ENCODE data around the gene CWC22.

CWC22 gene

GRCh38 chr2:180040146-180040925 is 33.2 kb upstream of the CWC22 start:
- DNase-seq (ENCODE audit: low read depth) = no peak
- H3K4me3 ChIP-seq (ENCODE audit: low read depth, low read length) = no peak overlapping the region
- no peak for TF ChIP-seq CTCF (IDR thresholded peaks at IDR 0.05; ENCODE audit: control insufficient read depth, extremely low read depth, insufficient read depth)

- TF ChIP-seq CTCF (IDR thresholded peaks at IDR 0.05; ENCODE audit: control insufficient read depth, extremely low read depth, insufficient read depth) = no peak
- no peak overlapping the region for H3K4me3 ChIP-seq (ENCODE audit: low read depth, low read length)
- no peak for DNase-seq (ENCODE audit: low read depth)
Observed at GRCh38 chr2:180038997-180039396, 31.9 kb upstream of the CWC22 start.

GRCh38 chr2:180033993-180034894 is 27.1 kb upstream of the CWC22 start:
- no peak for TF ChIP-seq CTCF (IDR thresholded peaks at IDR 0.05; ENCODE audit: control insufficient read depth, extremely low read depth, insufficient read depth)
- H3K4me3 ChIP-seq (ENCODE audit: low read depth, low read length) = no peak overlapping the region
- DNase-seq (ENCODE audit: low read depth) = peak; percentile 32

GRCh38 chr2:180029575-180029974 is 22.5 kb upstream of the CWC22 start:
- no peak overlapping the region for H3K4me3 ChIP-seq (ENCODE audit: low read depth, low read length)
- no peak for TF ChIP-seq CTCF (IDR thresholded peaks at IDR 0.05; ENCODE audit: control insufficient read depth, extremely low read depth, insufficient read depth)
- no peak for DNase-seq (ENCODE audit: low read depth)

GRCh38 chr2:180021850-180022249 is 14.8 kb upstream of the CWC22 start:
- TF ChIP-seq CTCF (IDR thresholded peaks at IDR 0.05; ENCODE audit: control insufficient read depth, extremely low read depth, insufficient read depth) = no peak
- no peak for DNase-seq (ENCODE audit: low read depth)
- no peak overlapping the region for H3K4me3 ChIP-seq (ENCODE audit: low read depth, low read length)

GRCh38 chr2:180017784-180018183 is 10.7 kb upstream of the CWC22 start:
- no peak for DNase-seq (ENCODE audit: low read depth)
- TF ChIP-seq CTCF (IDR thresholded peaks at IDR 0.05; ENCODE audit: control insufficient read depth, extremely low read depth, insufficient read depth) = no peak
- no peak overlapping the region for H3K4me3 ChIP-seq (ENCODE audit: low read depth, low read length)
